Measurements from ENCODE around the gene HELZ.
"Not testable (repeated sequence)": the region's sequence is repeated elsewhere in the genome, so short reads cannot be mapped to it uniquely, and the experiment has no call there.

Gene HELZ

GRCh38 chr17:67227488-67227887 is 17.5 kb downstream of the HELZ start:
- DNase-seq: no peak

GRCh38 chr17:67225316-67225715 is 19.7 kb downstream of the HELZ start:
- no peak for DNase-seq

- DNase-seq: no peak
Measured at GRCh38 chr17:67224736-67225135, 20.3 kb downstream of the HELZ start.

GRCh38 chr17:67223924-67224323 is 21.1 kb downstream of the HELZ start:
- DNase-seq: no peak

- no peak for DNase-seq
Measured at GRCh38 chr17:67221062-67221998, 23.7 kb downstream of the HELZ start.

GRCh38 chr17:67218385-67218950 is 26.5 kb downstream of the HELZ start:
- DNase-seq: no peak

- no peak for DNase-seq
Measured at GRCh38 chr17:67217446-67217845, 27.6 kb downstream of the HELZ start.

GRCh38 chr17:67216578-67217320 is 28.2 kb downstream of the HELZ start:
- DNase-seq: no peak

GRCh38 chr17:67215991-67216421 is 29.0 kb downstream of the HELZ start:
- no peak for DNase-seq

GRCh38 chr17:67212714-67213417 is 32.1 kb downstream of the HELZ start:
- DNase-seq: no peak

- DNase-seq: no peak
Measured at GRCh38 chr17:67212231-67212630, 32.8 kb downstream of the HELZ start.

- DNase-seq: no peak
Measured at GRCh38 chr17:67211742-67212141, 33.3 kb downstream of the HELZ start.

GRCh38 chr17:67210915-67211314 is 34.1 kb downstream of the HELZ start:
- DNase-seq: no peak

- no peak for DNase-seq
Measured at GRCh38 chr17:67208232-67208631, 36.8 kb downstream of the HELZ start.

GRCh38 chr17:67203818-67204217 is 41.2 kb downstream of the HELZ start:
- no peak for DNase-seq

GRCh38 chr17:67202503-67202902 is 42.5 kb downstream of the HELZ start:
- no peak for DNase-seq

GRCh38 chr17:67200727-67201301 is 44.2 kb downstream of the HELZ start:
- DNase-seq: no peak

GRCh38 chr17:67198131-67198530 is 46.9 kb downstream of the HELZ start:
- DNase-seq: no peak

- not testable (repeated sequence) for DNase-seq
Measured at GRCh38 chr17:67197023-67197422, 48.0 kb downstream of the HELZ start.

GRCh38 chr17:67196422-67196821 is 48.6 kb downstream of the HELZ start:
- DNase-seq: no peak

- no peak for DNase-seq
Measured at GRCh38 chr17:67194134-67194533, 50.9 kb downstream of the HELZ start.

- no peak for DNase-seq
Measured at GRCh38 chr17:67187927-67188326, 57.1 kb downstream of the HELZ start.

- DNase-seq: no peak
Measured at GRCh38 chr17:67186782-67187181, 58.2 kb downstream of the HELZ start.
